ENCODE measurements around the gene AFAP1L2.

- TF ChIP-seq CTCF (IDR thresholded peaks at IDR 0.05) (no peak), EZH2 (IDR thresholded peaks at IDR 0.05; ENCODE audit: borderline replicate concordance, insufficient read depth, low read depth, low read length, poor library complexity, severe bottlenecking) (no peak)
Measured at GRCh38 chr10:114250716-114251115, 153.6 kb downstream of the AFAP1L2 start.
